Fibroblast of lung (primary cell): Measurements from ENCODE around the gene GINS1. TPM values are rescaled to one million over a fixed set of nuclear protein-coding genes. Genes with fewer than 3 reads are reported as not detected.

Source experiments
- DNase-seq, 2 donors: peaks; one replicate each; pipeline versions ENCODE4 v3.0.0 to v3.0.0-alpha.2; 2010; ENCODE audit warnings: low read depth in 2 of 2
- H2AFZ ChIP-seq: 2 replicates; pipeline ENCODE4 v1.5.1; 2012; ENCODE audit warnings: low read length, control low read depth, inconsistent platforms
- H3K27ac ChIP-seq: 2 replicates; pipeline ENCODE4 v1.5.1; 2011; ENCODE audit warnings: low read length, control low read depth; ENCODE audit not compliant: insufficient read depth
- H3K27me3 ChIP-seq: 2 replicates; pipeline ENCODE4 v1.5.1; 2011; ENCODE audit warnings: mild to moderate bottlenecking, low read length; ENCODE audit not compliant: control insufficient read depth, insufficient read depth
- H3K36me3 ChIP-seq: 2 replicates; pipeline ENCODE4 v1.5.1; 2011; ENCODE audit warnings: low read length; ENCODE audit not compliant: control insufficient read depth, insufficient read depth
- H3K4me1 ChIP-seq: 2 replicates; pipeline ENCODE4 v1.5.1; 2011; ENCODE audit warnings: low read length; ENCODE audit not compliant: control insufficient read depth, insufficient read depth; ENCODE audit errors: extremely low read depth
- H3K4me2 ChIP-seq: 2 replicates; pipeline ENCODE4 v1.5.1; 2011; ENCODE audit warnings: low read length, control low read depth; ENCODE audit not compliant: insufficient read depth; ENCODE audit errors: extremely low read depth
- H3K4me3 ChIP-seq, 4 experiments: fragments of 200-600 bp in 1 of 4; sonication (generic) in 1 of 4; replicated peaks in 1 of 4; 2 replicates each; pipeline ENCODE4 v1.5.1; 2011 to 2016; ENCODE audit warnings: low read length in 4 of 4, low read depth in 3 of 4, mild to moderate bottlenecking in 3 of 4, control low read depth in 2 of 4, inconsistent platforms in 1 of 4, mixed read lengths in 1 of 4; ENCODE audit not compliant: insufficient read depth in 1 of 4; ENCODE audit errors: control extremely low read depth in 1 of 4
- H3K79me2 ChIP-seq: 2 replicates; pipeline ENCODE4 v1.5.1; 2012; ENCODE audit warnings: mild to moderate bottlenecking, low read length, inconsistent platforms; ENCODE audit not compliant: control insufficient read depth, insufficient read depth
- H3K9ac ChIP-seq: 2 replicates; pipeline ENCODE4 v1.5.1; 2011; ENCODE audit warnings: mild to moderate bottlenecking, low read length, control low read depth; ENCODE audit not compliant: insufficient read depth
- H3K9me3 ChIP-seq: 2 replicates; pipeline ENCODE4 v1.5.1; 2012; ENCODE audit warnings: low read depth, low read length; ENCODE audit not compliant: control insufficient read depth, insufficient read depth
- H4K20me1 ChIP-seq: 2 replicates; pipeline ENCODE4 v1.5.1; 2011; ENCODE audit warnings: low read length; ENCODE audit not compliant: control insufficient read depth, insufficient read depth; ENCODE audit errors: extremely low read depth
- EZH2 ChIP-seq: IDR thresholded peaks from 2 replicates; pipeline ENCODE4 v1.5.1; 2012; ENCODE audit warnings: low read length, control low read depth, mild to moderate bottlenecking; ENCODE audit errors: missing control alignments
- polyA plus RNA-seq, 2 donors: library from polyadenylated mRNA; depleted of rRNA in 1 of 2; stranded (reverse) in 1 of 2; unstranded in 1 of 2; fragments of >200 nt; gene quantifications; 2 replicates each; pipeline ENCODE4 v1.2.1, GENCODE V29; 2011 to 2012; ENCODE audit warnings: missing spikeins in 1 of 2
- total RNA-seq: library from RNA; depleted of rRNA; stranded (reverse); fragments of >200 nt; gene quantifications from 2 replicates; pipeline ENCODE4 v1.2.1, GENCODE V29; 2014
- TF ChIP-seq, protein P1 (sequence below), 2 donors: IDR thresholded peaks in 1 of 2; conservative IDR thresholded peaks in 1 of 2; 1 replicate in 1 of 2; 2 replicates in 1 of 2; pipeline ENCODE4 v1.5.1; 2011 to 2012; ENCODE audit warnings: low read length in 2 of 2, control low read depth in 1 of 2, inconsistent platforms in 1 of 2, low read depth in 1 of 2, mild to moderate bottlenecking in 1 of 2

Gene GINS1
- total and polyA plus RNA-seq, 2 donors (not counting 1 experiment from before 2014, with no cell fraction given): 3.0 to 5.6 TPM

DNA sequence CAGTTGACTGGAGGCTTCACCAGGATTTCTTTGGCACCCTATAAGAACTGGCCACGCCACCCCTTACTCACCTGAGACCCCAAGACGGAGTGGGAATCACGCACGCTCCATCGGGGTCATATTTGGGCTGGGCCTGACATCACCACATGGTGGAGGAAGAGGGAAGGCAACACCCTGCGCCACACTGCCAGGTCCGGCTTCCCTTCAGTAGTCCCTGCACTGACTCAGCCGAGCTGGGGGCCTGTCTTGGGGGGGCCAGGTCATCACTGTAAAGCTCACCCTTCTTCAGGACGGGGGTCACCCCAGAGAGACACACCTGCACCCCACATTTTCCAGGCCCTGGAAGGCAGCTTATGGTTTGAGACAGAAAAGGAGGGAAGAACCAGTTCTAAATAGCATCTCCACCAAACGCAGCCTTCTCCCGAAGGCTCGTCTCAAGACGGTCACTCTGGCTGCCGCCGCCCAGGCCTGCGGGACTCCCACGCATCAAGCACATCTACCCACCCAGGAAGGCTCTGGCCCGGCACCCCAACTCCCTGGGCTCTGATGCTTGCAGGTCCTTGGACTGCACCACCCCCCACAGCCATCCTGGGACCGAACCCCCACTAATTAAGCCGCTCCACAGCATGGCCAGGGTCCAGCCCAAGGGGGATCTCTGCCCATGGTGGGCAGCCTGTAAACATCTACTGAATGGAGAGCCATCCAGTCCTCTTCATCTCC lies 51.8 kb downstream of the GINS1 start:
- H3K9ac ChIP-seq: no peak overlapping the region
- no peak for TF ChIP-seq EZH2
- TF ChIP-seq, protein P1, sequence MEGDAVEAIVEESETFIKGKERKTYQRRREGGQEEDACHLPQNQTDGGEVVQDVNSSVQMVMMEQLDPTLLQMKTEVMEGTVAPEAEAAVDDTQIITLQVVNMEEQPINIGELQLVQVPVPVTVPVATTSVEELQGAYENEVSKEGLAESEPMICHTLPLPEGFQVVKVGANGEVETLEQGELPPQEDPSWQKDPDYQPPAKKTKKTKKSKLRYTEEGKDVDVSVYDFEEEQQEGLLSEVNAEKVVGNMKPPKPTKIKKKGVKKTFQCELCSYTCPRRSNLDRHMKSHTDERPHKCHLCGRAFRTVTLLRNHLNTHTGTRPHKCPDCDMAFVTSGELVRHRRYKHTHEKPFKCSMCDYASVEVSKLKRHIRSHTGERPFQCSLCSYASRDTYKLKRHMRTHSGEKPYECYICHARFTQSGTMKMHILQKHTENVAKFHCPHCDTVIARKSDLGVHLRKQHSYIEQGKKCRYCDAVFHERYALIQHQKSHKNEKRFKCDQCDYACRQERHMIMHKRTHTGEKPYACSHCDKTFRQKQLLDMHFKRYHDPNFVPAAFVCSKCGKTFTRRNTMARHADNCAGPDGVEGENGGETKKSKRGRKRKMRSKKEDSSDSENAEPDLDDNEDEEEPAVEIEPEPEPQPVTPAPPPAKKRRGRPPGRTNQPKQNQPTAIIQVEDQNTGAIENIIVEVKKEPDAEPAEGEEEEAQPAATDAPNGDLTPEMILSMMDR (conservative IDR thresholded peaks at IDR 0.05 in 1 of 2, IDR thresholded peaks at IDR 0.05 in 1 of 2; ENCODE audit: low read depth in 1 of 2, low read length in 2 of 2): no peak
- DNase-seq: no peak
- no peaks in the 10 kb centered on the region for H3K27me3 ChIP-seq
- H3K79me2 ChIP-seq: no peaks in the 10 kb centered on the region
- no peak overlapping the region for H2AFZ ChIP-seq
- no peak overlapping the region for H3K4me2 ChIP-seq
- peaks cover 1% of the 10 kb centered on the region for H3K36me3 ChIP-seq
- H3K4me3 ChIP-seq: no peak overlapping the region
- no peaks in the 10 kb centered on the region for H3K9me3 ChIP-seq
- H4K20me1 ChIP-seq: no peaks in the 10 kb centered on the region
- H3K27ac ChIP-seq: no peak overlapping the region
- no peaks in the 10 kb centered on the region for H3K4me1 ChIP-seq

DNA sequence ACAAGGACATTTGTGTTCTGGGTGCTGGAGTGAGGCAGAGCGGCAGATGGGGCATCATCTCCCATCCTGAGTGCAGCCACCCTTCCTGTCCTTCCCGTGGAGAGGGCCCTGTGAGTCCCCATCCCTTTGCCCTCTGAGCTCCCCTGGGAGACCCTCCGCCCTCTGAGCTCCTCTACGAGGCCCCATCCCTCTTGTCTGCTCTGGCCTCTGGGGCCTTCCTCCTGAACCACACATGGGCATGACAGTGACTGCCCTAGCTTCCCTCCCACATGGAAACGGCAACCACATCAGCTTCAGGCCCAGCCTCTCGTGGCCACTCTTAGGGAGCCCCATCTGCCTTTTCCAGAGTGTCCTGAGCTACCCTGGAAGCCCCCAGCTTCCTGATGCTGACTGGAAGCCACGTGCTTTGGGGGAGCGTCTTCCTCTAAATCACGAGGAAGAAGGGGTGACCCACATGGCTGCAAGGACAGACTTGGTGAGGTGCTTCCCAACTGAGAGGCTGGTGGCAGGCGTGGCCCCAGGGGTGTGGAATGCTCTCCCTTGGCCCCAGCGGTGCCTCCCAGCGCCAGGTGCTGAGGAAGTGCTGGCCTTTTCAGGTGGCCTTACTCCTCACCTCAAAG lies 52.6 kb downstream of the GINS1 start:
- no peak overlapping the region for H3K4me2 ChIP-seq
- no peak overlapping the region for H2AFZ ChIP-seq
- H3K27me3 ChIP-seq: no peaks in the 10 kb centered on the region
- no peak overlapping the region for H3K4me3 ChIP-seq
- H3K36me3 ChIP-seq: peaks cover 1% of the 10 kb centered on the region
- TF ChIP-seq, protein P1 (conservative IDR thresholded peaks at IDR 0.05 in 1 of 2, IDR thresholded peaks at IDR 0.05 in 1 of 2; ENCODE audit: low read depth in 1 of 2, low read length in 2 of 2): no peak
- no peak for TF ChIP-seq EZH2
- H3K27ac ChIP-seq: no peak overlapping the region
- no peaks in the 10 kb centered on the region for H3K79me2 ChIP-seq
- H3K9me3 ChIP-seq: no peaks in the 10 kb centered on the region
- no peak overlapping the region for H3K9ac ChIP-seq
- H3K4me1 ChIP-seq: no peaks in the 10 kb centered on the region
- no peak for DNase-seq
- H4K20me1 ChIP-seq: no peaks in the 10 kb centered on the region

DNA sequence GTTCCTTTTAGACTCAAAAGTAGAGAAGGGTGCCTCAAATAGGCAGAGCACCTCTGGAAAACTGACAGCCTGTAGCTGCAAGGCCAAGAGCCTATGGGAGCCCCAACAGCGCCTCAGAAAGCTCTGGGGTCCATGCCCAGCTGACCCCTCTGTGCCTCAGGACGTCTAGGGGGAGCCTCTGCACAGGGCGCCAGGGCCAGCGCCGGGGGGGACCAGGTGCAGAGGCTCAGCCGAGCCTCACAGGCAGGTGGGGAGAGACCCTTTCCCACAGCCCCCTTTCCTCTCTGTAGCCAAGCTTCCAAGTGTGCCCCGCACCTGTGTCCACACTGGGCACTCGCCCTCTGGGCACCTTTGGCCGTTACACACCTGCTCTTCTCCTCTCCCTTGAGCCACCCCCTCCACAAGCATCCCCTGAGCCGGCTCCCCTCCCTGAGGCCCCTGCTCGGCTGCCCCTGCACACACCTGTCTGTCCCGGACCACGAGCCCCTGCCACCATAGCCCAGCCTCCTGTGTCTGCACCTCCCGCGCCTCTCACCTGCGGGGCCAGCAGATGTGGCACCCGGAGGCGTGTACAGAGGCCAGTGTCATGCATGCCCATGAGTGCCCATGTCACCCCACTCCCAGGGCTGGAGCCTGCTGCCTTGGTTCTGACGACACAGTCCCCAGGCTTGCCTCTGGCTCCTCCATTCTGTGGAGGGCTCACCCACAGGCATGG lies 53.2 kb downstream of the GINS1 start:
- TF ChIP-seq, protein P1 (conservative IDR thresholded peaks at IDR 0.05 in 1 of 2, IDR thresholded peaks at IDR 0.05 in 1 of 2; ENCODE audit: low read depth in 1 of 2, low read length in 2 of 2): no peak
- TF ChIP-seq EZH2: no peak
- no peaks in the 10 kb centered on the region for H3K4me1 ChIP-seq
- H3K9ac ChIP-seq: no peak overlapping the region
- H3K9me3 ChIP-seq: no peaks in the 10 kb centered on the region
- no peaks in the 10 kb centered on the region for H4K20me1 ChIP-seq
- no peak overlapping the region for H3K4me3 ChIP-seq
- H3K27ac ChIP-seq: no peak overlapping the region
- no peak overlapping the region for H2AFZ ChIP-seq
- H3K79me2 ChIP-seq: no peaks in the 10 kb centered on the region
- H3K27me3 ChIP-seq: no peaks in the 10 kb centered on the region
- no peak overlapping the region for H3K4me2 ChIP-seq
- H3K36me3 ChIP-seq: peaks cover 1% of the 10 kb centered on the region
- DNase-seq: no peak
